Measurements from ENCODE around the gene PTPRQ. TPM values are rescaled to one million over a fixed set of nuclear protein-coding genes. Genes with fewer than 3 reads are reported as not detected.

PTPRQ gene
- polyA plus RNA-seq, 1 donor (not counting 4 experiments of a cell fraction or from before 2014, with no cell fraction given): 0.01 TPM

GRCh38 chr12:80708975-80709328 lies 264.9 kb downstream of the PTPRQ start:
- Histone ChIP-seq H3K27me3 (ENCODE audit: control insufficient read depth, extremely low read depth, insufficient read depth, low read length) (peaks cover 17% of the 10 kb centered on the region), H3K4me3 (ENCODE audit: control insufficient read depth in 2 of 3, extremely low read depth in 1 of 3, insufficient read depth in 2 of 3, low read depth in 1 of 3, low read length in 3 of 3) (no peak overlapping the region)
- dilution Hi-C loops (cut with MboI; ENCODE audit: extremely low pct_ligation_motif_present, low sequenced_read_pairs): no loop called here

GRCh38 chr12:80709811-80710726 lies 266.0 kb downstream of the PTPRQ start:
- no peaks in the 10 kb centered on the region for H3K79me2 ChIP-seq (ENCODE audit: control insufficient read depth, insufficient read depth, low read length)
- H3K4me3 ChIP-seq (ENCODE audit: control insufficient read depth in 2 of 3, extremely low read depth in 1 of 3, insufficient read depth in 2 of 3, low read depth in 1 of 3, low read length in 3 of 3): no peak overlapping the region
- H3K9me1 ChIP-seq (ENCODE audit: control insufficient read depth, extremely low read depth, insufficient read depth, low read length): no peaks in the 10 kb centered on the region
- no peak for FAIRE-seq
- TF ChIP-seq, protein P1, sequence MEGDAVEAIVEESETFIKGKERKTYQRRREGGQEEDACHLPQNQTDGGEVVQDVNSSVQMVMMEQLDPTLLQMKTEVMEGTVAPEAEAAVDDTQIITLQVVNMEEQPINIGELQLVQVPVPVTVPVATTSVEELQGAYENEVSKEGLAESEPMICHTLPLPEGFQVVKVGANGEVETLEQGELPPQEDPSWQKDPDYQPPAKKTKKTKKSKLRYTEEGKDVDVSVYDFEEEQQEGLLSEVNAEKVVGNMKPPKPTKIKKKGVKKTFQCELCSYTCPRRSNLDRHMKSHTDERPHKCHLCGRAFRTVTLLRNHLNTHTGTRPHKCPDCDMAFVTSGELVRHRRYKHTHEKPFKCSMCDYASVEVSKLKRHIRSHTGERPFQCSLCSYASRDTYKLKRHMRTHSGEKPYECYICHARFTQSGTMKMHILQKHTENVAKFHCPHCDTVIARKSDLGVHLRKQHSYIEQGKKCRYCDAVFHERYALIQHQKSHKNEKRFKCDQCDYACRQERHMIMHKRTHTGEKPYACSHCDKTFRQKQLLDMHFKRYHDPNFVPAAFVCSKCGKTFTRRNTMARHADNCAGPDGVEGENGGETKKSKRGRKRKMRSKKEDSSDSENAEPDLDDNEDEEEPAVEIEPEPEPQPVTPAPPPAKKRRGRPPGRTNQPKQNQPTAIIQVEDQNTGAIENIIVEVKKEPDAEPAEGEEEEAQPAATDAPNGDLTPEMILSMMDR (optimal IDR thresholded peaks at IDR 0.05 in 1 of 3, IDR thresholded peaks at IDR 0.05 in 1 of 3, conservative IDR thresholded peaks at IDR 0.05 in 1 of 3; ENCODE audit: extremely low read depth in 1 of 3, insufficient read depth in 2 of 3, low read length in 3 of 3): peak in 2 of 3 experiments; percentile 44 to 57
- TF ChIP-seq EZH2 (IDR thresholded peaks at IDR 0.05; ENCODE audit: low read length): no peak
- no peak overlapping the region for H3K9ac ChIP-seq (ENCODE audit: control insufficient read depth, extremely low read depth, insufficient read depth, low read length)
- H3K27ac ChIP-seq (ENCODE audit: control insufficient read depth, insufficient read depth, low read length): no peak overlapping the region
- H2AFZ ChIP-seq (ENCODE audit: control insufficient read depth, low read length): no peak overlapping the region
- no peak for DNase-seq (ENCODE audit: low read depth, low spot score)
- dilution Hi-C loops (cut with MboI; ENCODE audit: extremely low pct_ligation_motif_present, low sequenced_read_pairs): no loop called here
- no peaks in the 10 kb centered on the region for H3K9me3 ChIP-seq (ENCODE audit: control insufficient read depth, low read depth, low read length)
- peaks cover 28% of the 10 kb centered on the region for H3K27me3 ChIP-seq (ENCODE audit: control insufficient read depth, extremely low read depth, insufficient read depth, low read length)
- H4K20me1 ChIP-seq (ENCODE audit: control insufficient read depth, extremely low read depth, insufficient read depth, low read length): no peaks in the 10 kb centered on the region
- H3K4me1 ChIP-seq (ENCODE audit: control insufficient read depth, extremely low read depth, insufficient read depth, low read length): no peaks in the 10 kb centered on the region
- H3K36me3 ChIP-seq (ENCODE audit: control insufficient read depth in 2 of 2, extremely low read depth in 1 of 2, insufficient read depth in 2 of 2, low read length in 2 of 2): no peaks in the 10 kb centered on the region
- no peak overlapping the region for H3K4me2 ChIP-seq (ENCODE audit: control insufficient read depth, extremely low read depth, insufficient read depth, low read depth, low read length)

More at GRCh38 chr12:80708975-80709328, 264.9 kb downstream of the PTPRQ start:
- Histone ChIP-seq H3K4me1 (ENCODE audit: control insufficient read depth, extremely low read depth, insufficient read depth, low read length) (no peaks in the 10 kb centered on the region), H2AFZ (ENCODE audit: control insufficient read depth, low read length) (peak overlapping the region; percentile 41), H3K79me2 (ENCODE audit: control insufficient read depth, insufficient read depth, low read length) (no peaks in the 10 kb centered on the region), H3K9ac (ENCODE audit: control insufficient read depth, extremely low read depth, insufficient read depth, low read length) (no peak overlapping the region), H3K27ac (ENCODE audit: control insufficient read depth, insufficient read depth, low read length) (no peak overlapping the region), H3K9me1 (ENCODE audit: control insufficient read depth, extremely low read depth, insufficient read depth, low read length) (no peaks in the 10 kb centered on the region), H3K9me3 (ENCODE audit: control insufficient read depth, low read depth, low read length) (no peaks in the 10 kb centered on the region), H3K4me2 (ENCODE audit: control insufficient read depth, extremely low read depth, insufficient read depth, low read depth, low read length) (peak overlapping the region; percentile 40), H4K20me1 (ENCODE audit: control insufficient read depth, extremely low read depth, insufficient read depth, low read length) (no peaks in the 10 kb centered on the region), H3K36me3 (ENCODE audit: control insufficient read depth in 2 of 2, extremely low read depth in 1 of 2, insufficient read depth in 2 of 2, low read length in 2 of 2) (no peaks in the 10 kb centered on the region)
- DNase-seq (ENCODE audit: low read depth, low spot score) (no peak), FAIRE-seq (no peak)
- TF ChIP-seq, protein P1 (optimal IDR thresholded peaks at IDR 0.05 in 1 of 3, IDR thresholded peaks at IDR 0.05 in 1 of 3, conservative IDR thresholded peaks at IDR 0.05 in 1 of 3; ENCODE audit: extremely low read depth in 1 of 3, insufficient read depth in 2 of 3, low read length in 3 of 3): no peak
- no peak for TF ChIP-seq EZH2 (IDR thresholded peaks at IDR 0.05; ENCODE audit: low read length)

Measured in keratinocyte (primary cell).